HepG2 (cell line): Measurements from ENCODE around the gene HEXD. TPM values are rescaled to one million over a fixed set of nuclear protein-coding genes. Genes with fewer than 3 reads are reported as not detected.
A peak's percentile ranks its signal among the peaks of the same experiment; 100 is the strongest.

Source experiments
- ESRRA ChIP-seq: sonication (generic); formaldehyde crosslinking; IDR thresholded peaks from 2 replicates; pipeline ENCODE4 v1.5.1; 2020; ENCODE audit warnings: mild to moderate bottlenecking, low read depth, missing genetic modification reagents
- GATAD2A ChIP-seq: IDR thresholded peaks from 2 replicates; pipeline ENCODE4 v1.6.1; 2016
- GZF1 ChIP-seq: sonication (generic); formaldehyde crosslinking; IDR thresholded peaks from 2 replicates; pipeline ENCODE4 v1.5.1; 2020; ENCODE audit warnings: mild to moderate bottlenecking, missing genetic modification reagents
- HNF4A ChIP-seq: sonication (generic); formaldehyde crosslinking; IDR thresholded peaks from 2 replicates; pipeline ENCODE4 v1.4.0; 2020; ENCODE audit warnings: missing genetic modification reagents
- KLF12 ChIP-seq: sonication (generic); formaldehyde crosslinking; IDR thresholded peaks from 2 replicates; pipeline ENCODE4 v1.4.0; 2020; ENCODE audit warnings: missing genetic modification reagents, borderline replicate concordance
- KLF15 ChIP-seq: sonication (generic); formaldehyde crosslinking; IDR thresholded peaks from 2 replicates; pipeline ENCODE4 v1.8.1; 2023; ENCODE audit warnings: borderline replicate concordance, mild to moderate bottlenecking, inconsistent platforms, missing genetic modification reagents, mixed read lengths
- PHF21A ChIP-seq: sonication (generic); formaldehyde crosslinking; IDR thresholded peaks from 2 replicates; pipeline ENCODE4 v1.5.0; 2020; ENCODE audit warnings: mild to moderate bottlenecking, missing genetic modification reagents
- RARA ChIP-seq: IDR thresholded peaks from 2 replicates; pipeline ENCODE4 v1.6.1; 2016; ENCODE audit warnings: missing genetic modification reagents, missing compliant biosample characterization
- SALL2 ChIP-seq: sonication (generic); formaldehyde crosslinking; IDR thresholded peaks from 2 replicates; pipeline ENCODE4 v1.8.1; 2023; ENCODE audit warnings: mild to moderate bottlenecking, missing genetic modification reagents, inconsistent platforms
- SKI ChIP-seq: fragments of 450-650 bp; IDR thresholded peaks from one replicate; pipeline ENCODE4 v1.6.1; 2018; ENCODE audit warnings: mild to moderate bottlenecking; ENCODE audit not compliant: partially characterized antibody
- SMAD1 ChIP-seq: sonication (generic); formaldehyde crosslinking; IDR thresholded peaks from 2 replicates; pipeline ENCODE4 v1.4.0; 2020; ENCODE audit warnings: missing genetic modification reagents, low read depth, mild to moderate bottlenecking, borderline replicate concordance
- SYNCRIP ChIP-seq: fragments of 200-400 bp; formaldehyde crosslinking; IDR thresholded peaks from 2 replicates; pipeline ENCODE4 v1.6.1; 2018; ENCODE audit warnings: mild to moderate bottlenecking, low read depth, low read length; ENCODE audit not compliant: insufficient read depth
- ZNF224 ChIP-seq: sonication (generic); formaldehyde crosslinking; IDR thresholded peaks from 2 replicates; pipeline ENCODE4 v1.5.0; 2020; ENCODE audit warnings: mild to moderate bottlenecking, missing genetic modification reagents
- ZNF563 ChIP-seq: sonication (generic); formaldehyde crosslinking; IDR thresholded peaks from 2 replicates; pipeline ENCODE4 v1.8.0; 2022; ENCODE audit warnings: mild to moderate bottlenecking, moderate library complexity, missing genetic modification reagents
- ZNF746 ChIP-seq: sonication (generic); formaldehyde crosslinking; IDR thresholded peaks from 2 replicates; pipeline ENCODE4 v1.8.0; 2022; ENCODE audit warnings: mild to moderate bottlenecking, missing genetic modification reagents
- ZNF773 ChIP-seq: sonication (generic); formaldehyde crosslinking; IDR thresholded peaks from 2 replicates; pipeline ENCODE4 v1.4.0; 2020; ENCODE audit warnings: missing genetic modification reagents, borderline replicate concordance
- ZNF780A ChIP-seq: sonication (generic); formaldehyde crosslinking; IDR thresholded peaks from 2 replicates; pipeline ENCODE4 v1.8.0; 2022; ENCODE audit warnings: mild to moderate bottlenecking, missing genetic modification reagents, moderate library complexity
- ZNF841 ChIP-seq: sonication (generic); formaldehyde crosslinking; IDR thresholded peaks from 2 replicates; pipeline ENCODE4 v1.8.1; 2023; ENCODE audit warnings: missing genetic modification reagents, borderline replicate concordance
- ZNF850 ChIP-seq: sonication (generic); formaldehyde crosslinking; conservative IDR thresholded peaks from 2 replicates; pipeline ENCODE4 v1.9.0; 2021; ENCODE audit warnings: mild to moderate bottlenecking, missing genetic modification reagents
- polyA plus RNA-seq, 8 experiments: library from polyadenylated mRNA; depleted of rRNA in 3 of 8; stranded (reverse) in 7 of 8; unstranded in 1 of 8; fragments of >200 nt; fragmentation: Illumina TruSeq in 4 of 8; extraction: Trizol in 4 of 8; gene quantifications; 2 replicates each; pipeline versions ENCODE4 v1.2.1 to v1.2.3, GENCODE V29; 2011 to 2016; ENCODE audit warnings: low read depth in 4 of 8, missing spikeins in 1 of 8, mixed read lengths in 1 of 8; ENCODE audit not compliant: insufficient read depth in 1 of 8
- total RNA-seq, 5 experiments: library from RNA; depleted of rRNA; stranded (reverse); fragments of >200 nt; fragmentation: Illumina TruSeq; extraction: Trizol; gene quantifications; 2 replicates each; pipeline ENCODE4 v1.2.3, GENCODE V29; 2016; ENCODE audit warnings: low read depth in 1 of 5
- TF ChIP-seq, protein P1 (sequence below): sonication (generic); formaldehyde crosslinking; IDR thresholded peaks from 2 replicates; pipeline ENCODE4 v1.4.0; 2020; ENCODE audit warnings: missing genetic modification reagents
- TF ChIP-seq, protein P2 (sequence below): sonication (generic); formaldehyde crosslinking; IDR thresholded peaks from 2 replicates; pipeline ENCODE4 v1.4.0; 2020; ENCODE audit warnings: missing genetic modification reagents
- TF ChIP-seq, protein P3 (sequence below): sonication (generic); formaldehyde crosslinking; IDR thresholded peaks from 2 replicates; pipeline ENCODE4 v1.8.1; 2023; ENCODE audit warnings: mild to moderate bottlenecking, inconsistent platforms, moderate library complexity, missing genetic modification reagents, borderline replicate concordance

HEXD gene
- total and polyA plus RNA-seq, 2 of the 13 experiments (the other 11 are each of a cell fraction or from before 2014, with no cell fraction given), result 22.3 to 41.8 TPM

DNA sequence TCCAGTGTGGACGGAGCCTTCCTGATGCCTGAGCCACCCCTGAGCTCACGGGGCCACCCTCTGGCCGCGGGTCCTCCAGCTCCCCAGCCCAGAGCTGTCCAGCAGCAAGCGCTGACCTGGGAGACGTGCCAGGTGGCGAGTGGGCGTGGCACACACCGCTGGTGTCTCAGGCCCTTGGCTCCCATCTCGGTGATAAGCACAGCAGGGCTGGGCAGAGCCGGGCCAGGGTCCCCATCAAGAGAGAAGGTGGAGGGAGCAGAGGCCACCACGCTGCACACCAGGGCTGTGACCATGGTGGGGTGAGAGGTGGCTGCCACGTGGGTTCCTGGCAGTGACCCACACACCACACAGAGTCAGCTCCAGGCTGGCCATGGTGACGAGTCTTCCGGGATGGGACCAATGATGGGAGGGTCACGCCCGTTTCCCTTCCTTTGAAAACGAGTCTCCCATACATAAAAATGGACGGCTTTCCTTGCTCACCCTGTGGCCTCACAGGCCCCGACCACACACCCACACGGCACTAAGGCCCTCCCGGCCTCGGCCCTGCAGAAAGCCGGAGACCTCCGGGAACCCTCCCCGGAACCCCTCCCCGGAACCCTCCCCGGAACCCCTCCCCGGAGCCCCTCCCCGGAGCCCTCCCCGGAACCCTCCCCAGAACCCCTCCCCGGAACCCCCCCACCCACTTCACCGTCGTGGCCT is 29.8 kb upstream of the HEXD start (continued):
- TF ChIP-seq, protein P1, sequence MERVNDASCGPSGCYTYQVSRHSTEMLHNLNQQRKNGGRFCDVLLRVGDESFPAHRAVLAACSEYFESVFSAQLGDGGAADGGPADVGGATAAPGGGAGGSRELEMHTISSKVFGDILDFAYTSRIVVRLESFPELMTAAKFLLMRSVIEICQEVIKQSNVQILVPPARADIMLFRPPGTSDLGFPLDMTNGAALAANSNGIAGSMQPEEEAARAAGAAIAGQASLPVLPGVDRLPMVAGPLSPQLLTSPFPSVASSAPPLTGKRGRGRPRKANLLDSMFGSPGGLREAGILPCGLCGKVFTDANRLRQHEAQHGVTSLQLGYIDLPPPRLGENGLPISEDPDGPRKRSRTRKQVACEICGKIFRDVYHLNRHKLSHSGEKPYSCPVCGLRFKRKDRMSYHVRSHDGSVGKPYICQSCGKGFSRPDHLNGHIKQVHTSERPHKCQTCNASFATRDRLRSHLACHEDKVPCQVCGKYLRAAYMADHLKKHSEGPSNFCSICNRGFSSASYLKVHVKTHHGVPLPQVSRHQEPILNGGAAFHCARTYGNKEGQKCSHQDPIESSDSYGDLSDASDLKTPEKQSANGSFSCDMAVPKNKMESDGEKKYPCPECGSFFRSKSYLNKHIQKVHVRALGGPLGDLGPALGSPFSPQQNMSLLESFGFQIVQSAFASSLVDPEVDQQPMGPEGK (CRISPR knock-in tag), result peak; percentile 61; the same call in 1 of the 2 replicates
- TF ChIP-seq ZNF780A (CRISPR knock-in tag) (no peak), SALL2 (CRISPR knock-in tag) (no peak), ZNF563 (peak; percentile 61; the same call in 1 of the 2 replicates), ZNF850 (CRISPR knock-in tag) (no peak), PHF21A (CRISPR knock-in tag) (no peak), ESRRA (CRISPR knock-in tag) (no peak), SKI (no peak), KLF15 (CRISPR knock-in tag) (no peak), GATAD2A (CRISPR knock-in tag) (0 out of 2 replicates have a peak, but pooled peaks have one; percentile 60), GZF1 (CRISPR knock-in tag) (0 out of 2 replicates have a peak, but pooled peaks have one; percentile 61), ZNF224 (CRISPR knock-in tag) (no peak), HNF4A (CRISPR knock-in tag) (peak; percentile 26; the same call in 1 of the 2 replicates), ZNF746 (CRISPR knock-in tag) (no peak), KLF12 (CRISPR knock-in tag) (peak; percentile 89), ZNF773 (CRISPR knock-in tag) (0 out of 2 replicates have a peak, but pooled peaks have one; percentile 22), ZNF841 (CRISPR knock-in tag) (no peak), SYNCRIP (no peak), SMAD1 (CRISPR knock-in tag) (no peak), RARA (CRISPR knock-in tag) (peak; percentile 57)
- TF ChIP-seq, protein P2, sequence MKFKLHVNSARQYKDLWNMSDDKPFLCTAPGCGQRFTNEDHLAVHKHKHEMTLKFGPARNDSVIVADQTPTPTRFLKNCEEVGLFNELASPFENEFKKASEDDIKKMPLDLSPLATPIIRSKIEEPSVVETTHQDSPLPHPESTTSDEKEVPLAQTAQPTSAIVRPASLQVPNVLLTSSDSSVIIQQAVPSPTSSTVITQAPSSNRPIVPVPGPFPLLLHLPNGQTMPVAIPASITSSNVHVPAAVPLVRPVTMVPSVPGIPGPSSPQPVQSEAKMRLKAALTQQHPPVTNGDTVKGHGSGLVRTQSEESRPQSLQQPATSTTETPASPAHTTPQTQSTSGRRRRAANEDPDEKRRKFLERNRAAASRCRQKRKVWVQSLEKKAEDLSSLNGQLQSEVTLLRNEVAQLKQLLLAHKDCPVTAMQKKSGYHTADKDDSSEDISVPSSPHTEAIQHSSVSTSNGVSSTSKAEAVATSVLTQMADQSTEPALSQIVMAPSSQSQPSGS (CRISPR knock-in tag), result 0 out of 2 replicates have a peak, but pooled peaks have one; percentile 26
- TF ChIP-seq, protein P3, sequence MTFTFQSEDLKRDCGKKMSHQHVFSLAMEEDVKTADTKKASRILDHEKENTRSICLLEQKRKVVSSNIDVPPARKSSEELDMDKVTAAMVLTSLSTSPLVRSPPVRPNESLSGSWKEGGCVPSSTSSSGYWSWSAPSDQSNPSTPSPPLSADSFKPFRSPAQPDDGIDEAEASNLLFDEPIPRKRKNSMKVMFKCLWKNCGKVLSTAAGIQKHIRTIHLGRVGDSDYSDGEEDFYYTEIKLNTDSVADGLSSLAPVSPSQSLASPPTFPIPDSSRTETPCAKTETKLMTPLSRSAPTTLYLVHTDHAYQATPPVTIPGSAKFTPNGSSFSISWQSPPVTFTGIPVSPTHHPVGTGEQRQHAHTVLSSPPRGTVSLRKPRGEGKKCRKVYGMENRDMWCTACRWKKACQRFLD (CRISPR knock-in tag), result no peak
